GM18858 (cell line): ENCODE results near the gene PMS2.
"Not testable (repeated sequence)": the region's sequence is repeated elsewhere in the genome, so short reads cannot be mapped to it uniquely, and the experiment has no call there.

Experiments used
- ATAC-seq: cut with Tn5 transposase; IDR thresholded peaks from one replicate; pipeline ENCODE4 v1.9.1; 2021; ENCODE audit not compliant: unreplicated experiment

Gene PMS2

GRCh38 chr7:5924180-5924579 is 84.7 kb downstream of the PMS2 start:
- ATAC-seq, result not testable (repeated sequence)
